Loucy (cell line): ENCODE results near the gene TRPC5OS.

Experiments used
- H2AFZ ChIP-seq: fragments of 200-600 bp; sonication (generic); 2 replicates; pipeline ENCODE4 v1.6.0; 2016; ENCODE audit warnings: antibody characterized with exemption, mild to moderate bottlenecking, low read length, moderate library complexity
- H3F3A ChIP-seq: fragments of 200-600 bp; 2 replicates; pipeline ENCODE4 v1.6.0; 2016; ENCODE audit warnings: antibody characterized with exemption, low read depth, mild to moderate bottlenecking
- H3K27me3 ChIP-seq: fragments of 200-600 bp; sonication (generic); 2 replicates; pipeline ENCODE4 v1.6.1; 2014; ENCODE audit warnings: low read length, mild to moderate bottlenecking; ENCODE audit not compliant: insufficient read depth, poor library complexity, severe bottlenecking
- H3K36me3 ChIP-seq: fragments of 200-600 bp; sonication (generic); 2 replicates; pipeline ENCODE4 v1.6.1; 2016; ENCODE audit warnings: low read length; ENCODE audit not compliant: insufficient read depth
- H3K4me1 ChIP-seq: fragments of 200-600 bp; sonication (generic); 2 replicates; pipeline ENCODE4 v1.5.1; 2014; ENCODE audit warnings: low read length, mild to moderate bottlenecking; ENCODE audit not compliant: insufficient read depth, poor library complexity, severe bottlenecking
- H3K4me2 ChIP-seq: fragments of 200-600 bp; sonication (generic); 2 replicates; pipeline ENCODE4 v1.6.0; 2014; ENCODE audit warnings: antibody characterized with exemption, low read length, low read depth, mild to moderate bottlenecking; ENCODE audit not compliant: poor library complexity, severe bottlenecking
- H3K4me3 ChIP-seq: fragments of 200-600 bp; sonication (generic); 2 replicates; pipeline ENCODE4 v1.5.1; 2014; ENCODE audit warnings: low read length, mild to moderate bottlenecking, mixed read lengths; ENCODE audit not compliant: poor library complexity, severe bottlenecking
- H3K79me2 ChIP-seq: fragments of 200-600 bp; sonication (generic); 2 replicates; pipeline ENCODE4 v1.6.1; 2014; ENCODE audit warnings: low read length; ENCODE audit not compliant: insufficient read depth
- H3K9ac ChIP-seq: fragments of 200-600 bp; sonication (generic); 2 replicates; pipeline ENCODE4 v1.6.0; 2014; ENCODE audit warnings: mild to moderate bottlenecking, low read depth, low read length, moderate library complexity; ENCODE audit not compliant: poor library complexity, severe bottlenecking
- H3K9me2 ChIP-seq: fragments of 200-600 bp; sonication (generic); replicated peaks from 2 replicates; pipeline ENCODE4 v1.6.1; 2016; ENCODE audit warnings: low read depth, low read length, mixed read lengths
- H3K9me3 ChIP-seq: fragments of 200-600 bp; sonication (generic); 2 replicates; pipeline ENCODE4 v1.6.1; 2014; ENCODE audit warnings: mild to moderate bottlenecking, antibody characterized with exemption, low read length, low read depth; ENCODE audit not compliant: insufficient read depth
- H4K20me1 ChIP-seq: fragments of 200-600 bp; sonication (generic); 2 replicates; pipeline ENCODE4 v1.6.0; 2014; ENCODE audit warnings: antibody characterized with exemption, low read length, mild to moderate bottlenecking; ENCODE audit not compliant: insufficient read depth, poor library complexity, severe bottlenecking
- EZH2phosphoT487 ChIP-seq: fragments of 200-600 bp; IDR thresholded peaks from 2 replicates; pipeline ENCODE4 v1.6.1; 2018; ENCODE audit warnings: antibody characterized with exemption, mild to moderate bottlenecking, moderate library complexity, borderline replicate concordance
- TF ChIP-seq, protein P1 (sequence below): fragments of 200-600 bp; sonication (generic); conservative IDR thresholded peaks from 2 replicates; pipeline ENCODE4 v1.5.1; 2014; ENCODE audit warnings: mild to moderate bottlenecking, antibody characterized with exemption, low read length

TRPC5OS gene

DNA sequence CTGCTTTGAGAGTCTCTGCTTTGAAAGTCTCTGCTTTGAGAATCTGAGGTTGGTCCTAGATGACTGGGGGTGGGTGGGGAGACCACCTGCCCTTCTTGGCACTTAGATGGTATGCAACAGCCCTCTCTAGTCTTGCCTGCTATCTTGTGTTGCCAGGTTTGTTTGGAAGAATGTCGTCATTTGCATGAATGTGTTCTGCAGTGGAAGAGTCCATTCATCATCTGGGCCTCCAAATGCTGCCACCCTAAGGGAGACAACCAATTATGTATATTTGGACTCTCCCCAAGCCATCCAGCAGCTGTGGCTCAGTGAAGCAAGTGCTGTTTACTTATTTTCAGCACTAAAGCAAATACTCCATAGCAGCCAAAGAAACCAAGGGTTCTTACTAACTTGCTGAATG, 44.6 kb upstream of the TRPC5OS start:
- Histone ChIP-seq H3K4me1 (no peaks in the 10 kb centered on the region), H3K79me2 (no peaks in the 10 kb centered on the region), H3K9ac (no peak overlapping the region), H4K20me1 (no peaks in the 10 kb centered on the region), H3K4me3 (no peak overlapping the region), H3K36me3 (no peaks in the 10 kb centered on the region), H3F3A (no peaks in the 10 kb centered on the region), H3K4me2 (no peak overlapping the region), H3K9me3 (no peaks in the 10 kb centered on the region), H2AFZ (no peak overlapping the region), H3K9me2 (no peaks in the 10 kb centered on the region), H3K27me3 (no peaks in the 10 kb centered on the region)
- TF ChIP-seq EZH2phosphoT487 = no peak
- TF ChIP-seq, protein P1, sequence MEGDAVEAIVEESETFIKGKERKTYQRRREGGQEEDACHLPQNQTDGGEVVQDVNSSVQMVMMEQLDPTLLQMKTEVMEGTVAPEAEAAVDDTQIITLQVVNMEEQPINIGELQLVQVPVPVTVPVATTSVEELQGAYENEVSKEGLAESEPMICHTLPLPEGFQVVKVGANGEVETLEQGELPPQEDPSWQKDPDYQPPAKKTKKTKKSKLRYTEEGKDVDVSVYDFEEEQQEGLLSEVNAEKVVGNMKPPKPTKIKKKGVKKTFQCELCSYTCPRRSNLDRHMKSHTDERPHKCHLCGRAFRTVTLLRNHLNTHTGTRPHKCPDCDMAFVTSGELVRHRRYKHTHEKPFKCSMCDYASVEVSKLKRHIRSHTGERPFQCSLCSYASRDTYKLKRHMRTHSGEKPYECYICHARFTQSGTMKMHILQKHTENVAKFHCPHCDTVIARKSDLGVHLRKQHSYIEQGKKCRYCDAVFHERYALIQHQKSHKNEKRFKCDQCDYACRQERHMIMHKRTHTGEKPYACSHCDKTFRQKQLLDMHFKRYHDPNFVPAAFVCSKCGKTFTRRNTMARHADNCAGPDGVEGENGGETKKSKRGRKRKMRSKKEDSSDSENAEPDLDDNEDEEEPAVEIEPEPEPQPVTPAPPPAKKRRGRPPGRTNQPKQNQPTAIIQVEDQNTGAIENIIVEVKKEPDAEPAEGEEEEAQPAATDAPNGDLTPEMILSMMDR = no peak

DNA sequence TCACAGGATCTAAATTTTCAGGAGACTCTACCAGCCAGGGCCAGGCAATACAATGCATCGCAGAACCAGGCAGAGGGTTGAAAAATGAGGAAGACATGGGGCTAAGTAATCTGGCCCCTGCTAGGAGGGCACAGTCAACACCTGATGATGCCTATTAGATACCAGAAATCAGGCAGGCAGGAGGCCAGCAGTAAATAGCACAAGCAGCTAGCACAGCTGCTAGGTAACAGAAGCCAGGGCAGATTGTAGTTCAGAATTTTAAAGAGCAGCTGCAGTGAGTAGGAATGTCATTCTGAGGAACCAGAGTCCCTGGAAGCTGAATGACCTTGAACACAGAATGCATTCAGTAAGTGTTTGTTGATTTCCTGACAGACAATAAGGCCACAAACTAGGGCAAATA, 38.8 kb upstream of the TRPC5OS start:
- H3K9me2 ChIP-seq = no peaks in the 10 kb centered on the region
- H3F3A ChIP-seq = no peaks in the 10 kb centered on the region

DNA sequence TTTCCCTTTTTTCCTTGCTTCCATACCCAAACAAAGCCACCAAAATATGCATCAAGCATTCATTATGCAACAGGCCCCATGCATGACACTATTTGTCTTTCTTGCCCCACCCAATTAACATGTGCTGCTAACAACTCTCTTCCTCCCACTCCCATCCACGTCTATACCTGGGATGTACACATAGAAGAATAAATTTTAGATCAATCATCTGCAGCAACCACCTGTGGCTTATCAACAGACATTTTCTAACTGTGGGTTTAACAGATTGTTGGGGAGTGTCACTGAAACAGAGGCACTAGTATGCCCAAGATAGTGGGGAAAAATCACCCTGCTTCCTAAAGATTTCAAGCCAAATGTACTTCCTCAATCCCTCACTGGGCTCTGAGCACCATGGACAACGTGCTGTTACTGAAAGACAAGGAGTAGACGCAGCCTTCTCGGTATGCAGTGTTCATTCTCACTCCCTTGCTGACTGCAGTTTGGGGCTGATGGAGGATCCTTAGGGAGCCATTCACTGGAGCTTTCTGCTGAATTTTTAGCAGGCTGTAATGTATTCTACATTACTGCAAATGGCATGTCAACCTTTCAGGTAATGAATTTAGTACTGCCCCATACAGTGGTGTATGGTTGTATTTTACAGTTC, 28.4 kb upstream of the TRPC5OS start:
- H3K36me3 ChIP-seq = no peaks in the 10 kb centered on the region
- TF ChIP-seq, protein P1 = no peak
- TF ChIP-seq EZH2phosphoT487 = no peak

More for the DNA sequence above, 38.8 kb upstream of the TRPC5OS start:
- Histone ChIP-seq H3K4me1 (no peaks in the 10 kb centered on the region), H3K4me3 (no peak overlapping the region), H3K4me2 (no peak overlapping the region), H3K9me3 (no peaks in the 10 kb centered on the region), H3K36me3 (no peaks in the 10 kb centered on the region), H2AFZ (no peak overlapping the region), H3K27me3 (no peaks in the 10 kb centered on the region), H3K9ac (no peak overlapping the region), H4K20me1 (no peaks in the 10 kb centered on the region), H3K79me2 (no peaks in the 10 kb centered on the region)
- TF ChIP-seq, protein P1 = no peak
- no peak for TF ChIP-seq EZH2phosphoT487

More for the DNA sequence above, 28.4 kb upstream of the TRPC5OS start:
- Histone ChIP-seq H3K4me1 (no peaks in the 10 kb centered on the region), H3K9me3 (no peaks in the 10 kb centered on the region), H4K20me1 (no peaks in the 10 kb centered on the region), H2AFZ (no peak overlapping the region), H3K9ac (no peak overlapping the region), H3K9me2 (no peaks in the 10 kb centered on the region), H3K4me2 (no peak overlapping the region), H3K79me2 (no peaks in the 10 kb centered on the region), H3K4me3 (no peak overlapping the region), H3K27me3 (no peaks in the 10 kb centered on the region), H3F3A (no peaks in the 10 kb centered on the region)
